ENCODE results near the gene DAAM1.

DAAM1 gene

GRCh38 chr14:59261334-59261733 lies 72.9 kb downstream of the DAAM1 start:
- DNase-seq, result no peak

GRCh38 chr14:59262717-59263454 lies 74.4 kb downstream of the DAAM1 start:
- no peak for DNase-seq

GRCh38 chr14:59265808-59266207 lies 77.3 kb downstream of the DAAM1 start:
- no peak for DNase-seq

GRCh38 chr14:59267046-59267445 lies 78.6 kb downstream of the DAAM1 start:
- no peak for DNase-seq

- no peak for DNase-seq
These were observed 79.5 kb downstream of the DAAM1 start for GRCh38 chr14:59268011-59268410.

GRCh38 chr14:59268858-59269257 lies 80.4 kb downstream of the DAAM1 start:
- no peak for DNase-seq

- DNase-seq, result no peak
These were observed 81.0 kb downstream of the DAAM1 start for GRCh38 chr14:59269466-59269865.

GRCh38 chr14:59271256-59271655 lies 82.8 kb downstream of the DAAM1 start:
- no peak for DNase-seq

- no peak for DNase-seq
These were observed 83.3 kb downstream of the DAAM1 start for GRCh38 chr14:59271734-59272133.

- no peak for DNase-seq
These were observed 84.2 kb downstream of the DAAM1 start for GRCh38 chr14:59272633-59273032.

- no peak for DNase-seq
These were observed 85.3 kb downstream of the DAAM1 start for GRCh38 chr14:59273737-59274136.

- DNase-seq, result peak; percentile 100
These were observed 86.5 kb downstream of the DAAM1 start for GRCh38 chr14:59274991-59275391.

GRCh38 chr14:59275668-59276067 lies 87.2 kb downstream of the DAAM1 start:
- DNase-seq, result no peak

- no peak for DNase-seq
These were observed 87.8 kb downstream of the DAAM1 start for GRCh38 chr14:59276235-59276634.

GRCh38 chr14:59277659-59278058 lies 89.2 kb downstream of the DAAM1 start:
- DNase-seq, result no peak

- no peak for DNase-seq
These were observed 89.6 kb downstream of the DAAM1 start for GRCh38 chr14:59278111-59278510.

- no peak for DNase-seq
These were observed 92.5 kb downstream of the DAAM1 start for GRCh38 chr14:59280961-59281360.

GRCh38 chr14:59281609-59282377 lies 93.3 kb downstream of the DAAM1 start:
- DNase-seq, result no peak

- no peak for DNase-seq
These were observed 93.9 kb downstream of the DAAM1 start for GRCh38 chr14:59282378-59282765.

- DNase-seq, result no peak
These were observed 94.9 kb downstream of the DAAM1 start for GRCh38 chr14:59283361-59283760.

GRCh38 chr14:59284059-59284458 lies 95.6 kb downstream of the DAAM1 start:
- DNase-seq, result no peak

- DNase-seq, result no peak
These were observed 103.6 kb downstream of the DAAM1 start for GRCh38 chr14:59292028-59292427.

- DNase-seq, result no peak
These were observed 104.6 kb downstream of the DAAM1 start for GRCh38 chr14:59292921-59293534.
